GM23248 (cell line): ENCODE measurements around the gene EDAR. TPM values are rescaled to one million over a fixed set of nuclear protein-coding genes. Genes with fewer than 3 reads are reported as not detected.

Experiments used
- DNase-seq: peaks from one replicate; pipeline ENCODE4 v3.0.0-alpha.2; 2015
- H2AFZ ChIP-seq: fragments of 200-600 bp; sonication (generic); 2 replicates; pipeline ENCODE4 v1.6.1; 2016; ENCODE audit warnings: antibody characterized with exemption
- H3F3A ChIP-seq: fragments of 200-600 bp; sonication (generic); 2 replicates; pipeline ENCODE4 v1.6.1; 2016; ENCODE audit warnings: mild to moderate bottlenecking, antibody characterized with exemption, mixed run types; ENCODE audit not compliant: insufficient read depth
- H3K27ac ChIP-seq: fragments of 200-600 bp; sonication (generic); 2 replicates; pipeline ENCODE4 v1.5.1; 2016; ENCODE audit warnings: mild to moderate bottlenecking
- H3K27me3 ChIP-seq: fragments of 200-600 bp; sonication (generic); replicated peaks from 2 replicates; pipeline ENCODE4 v1.6.1; 2016; ENCODE audit warnings: mild to moderate bottlenecking; ENCODE audit not compliant: insufficient read depth
- H3K36me3 ChIP-seq: fragments of 200-600 bp; sonication (generic); 2 replicates; pipeline ENCODE4 v1.6.1; 2016; ENCODE audit warnings: low read depth, mild to moderate bottlenecking
- H3K4me1 ChIP-seq: fragments of 200-600 bp; sonication (generic); 2 replicates; pipeline ENCODE4 v1.6.1; 2016; ENCODE audit warnings: mild to moderate bottlenecking; ENCODE audit not compliant: insufficient read depth
- H3K4me2 ChIP-seq: fragments of 200-600 bp; sonication (generic); one replicate; pipeline ENCODE4 v1.6.1; 2016; ENCODE audit warnings: mild to moderate bottlenecking; ENCODE audit not compliant: unreplicated experiment
- H3K4me3 ChIP-seq: fragments of 200-600 bp; sonication (generic); 2 replicates; pipeline ENCODE4 v1.5.1; 2016; ENCODE audit warnings: mild to moderate bottlenecking
- H3K79me2 ChIP-seq: fragments of 200-600 bp; sonication (generic); 2 replicates; pipeline ENCODE4 v1.6.1; 2016; ENCODE audit warnings: mild to moderate bottlenecking; ENCODE audit not compliant: insufficient read depth
- H3K9ac ChIP-seq: fragments of 200-600 bp; sonication (generic); 2 replicates; pipeline ENCODE4 v1.6.1; 2016; ENCODE audit warnings: mild to moderate bottlenecking
- H3K9me2 ChIP-seq: fragments of 200-600 bp; sonication (generic); 2 replicates; pipeline ENCODE4 v1.6.1; 2016; ENCODE audit warnings: mixed run types, mild to moderate bottlenecking, moderate library complexity; ENCODE audit not compliant: insufficient read depth
- H3K9me3 ChIP-seq: fragments of 200-600 bp; sonication (generic); one replicate; pipeline ENCODE4 v1.6.1; 2017; ENCODE audit warnings: low read depth
- H4K20me1 ChIP-seq: fragments of 200-600 bp; sonication (generic); 2 replicates; pipeline ENCODE4 v1.6.0; 2016; ENCODE audit not compliant: insufficient read depth
- EZH2 ChIP-seq: fragments of 200-600 bp; sonication (generic); IDR thresholded peaks from 2 replicates; pipeline ENCODE4 v1.6.1; 2018; ENCODE audit warnings: antibody characterized with exemption, mild to moderate bottlenecking; ENCODE audit not compliant: insufficient read depth, poor library complexity, severe bottlenecking
- EZH2phosphoT487 ChIP-seq: fragments of 200-600 bp; sonication (generic); IDR thresholded peaks from 2 replicates; pipeline ENCODE4 v1.6.1; 2018; ENCODE audit warnings: antibody characterized with exemption, moderate library complexity, mild to moderate bottlenecking, low read depth; ENCODE audit not compliant: insufficient read depth
- WGBS, 2 experiments: methylation state at CpG; one replicate each; pipeline ENCODE4 v1.1.6; 2015 to 2017; ENCODE audit warnings: low lambda C conversion rate in 2 of 2, low coverage in 1 of 2; ENCODE audit errors: missing lambda C conversion rate in 2 of 2; 5-methylcytosine and 5-hydroxymethylcytosine counted together
- in situ Hi-C: fragments of 300-500 bp; cut with MboI; formaldehyde crosslinking; loops from 2 replicates; pipeline ENCODE4 v1.15.0; 2020
- polyA plus RNA-seq: library from polyadenylated mRNA; unstranded; fragments of >200 nt; fragmentation: Nextera tagmentation; extraction: Ambion mirVana; gene quantifications from 2 replicates; pipeline ENCODE4 v1.2.1, GENCODE V29; 2016
- total RNA-seq: library from RNA; depleted of rRNA; stranded (reverse); fragments of >200 nt; shearing (Covaris generic); gene quantifications from 2 replicates; pipeline ENCODE4 v1.2.3, GENCODE V29; 2014

Gene EDAR
- total and polyA plus RNA-seq, 2 experiments from 2014 or later, result not detected

DNA sequence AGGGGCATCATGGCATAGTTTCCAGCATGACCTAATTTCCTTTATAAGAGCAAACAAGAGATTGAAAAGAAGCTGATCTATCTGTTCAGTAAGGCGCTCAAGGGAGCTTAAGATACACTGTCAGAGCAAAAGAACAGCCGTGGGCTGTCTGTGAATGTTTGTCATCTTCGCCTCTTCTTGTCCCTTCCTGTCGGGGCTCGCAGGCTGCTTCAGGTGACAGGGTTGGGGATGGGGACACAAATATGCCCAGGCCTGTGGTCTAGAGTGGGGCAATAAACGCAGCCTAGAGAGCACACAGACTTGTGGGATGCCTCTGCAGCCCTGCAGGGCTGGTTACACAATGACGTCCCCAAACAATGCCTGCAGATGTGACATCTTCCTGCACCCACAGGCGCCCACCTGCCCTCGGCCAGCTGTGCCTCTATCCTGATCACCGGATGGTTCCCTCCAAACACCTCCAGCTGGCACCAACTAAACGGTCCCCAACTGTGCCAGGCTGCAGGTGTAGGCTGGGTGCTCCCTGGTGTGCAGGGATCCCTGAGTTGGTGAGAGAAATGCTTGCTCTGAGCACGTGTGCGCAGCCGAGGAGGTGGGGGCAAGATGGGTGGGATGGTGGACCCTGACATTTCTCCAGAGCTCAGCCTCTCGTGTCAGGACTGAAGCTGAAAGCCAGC lies 72.8 kb downstream of the EDAR start:
- 70 to 78% methylated on average over 15 of the region's 15 CpGs for WGBS, 2 experiments
- Histone ChIP-seq H3K9ac (no peak overlapping the region), H3K4me1 (no peaks in the 10 kb centered on the region), H3K79me2 (no peaks in the 10 kb centered on the region), H3K9me3 (no peaks in the 10 kb centered on the region), H4K20me1 (no peaks in the 10 kb centered on the region), H3F3A (no peaks in the 10 kb centered on the region), H3K4me3 (no peak overlapping the region), H3K9me2 (no peaks in the 10 kb centered on the region), H3K4me2 (no peak overlapping the region), H2AFZ (no peak overlapping the region), H3K27me3 (peaks cover 27% of the 10 kb centered on the region), H3K27ac (no peak overlapping the region), H3K36me3 (no peaks in the 10 kb centered on the region)
- TF ChIP-seq EZH2phosphoT487 (no peak), EZH2 (no peak)
- in situ Hi-C loops, result no loop called here
- DNase-seq, result no peak

- no peak for DNase-seq
- Histone ChIP-seq H3K36me3 (no peaks in the 10 kb centered on the region), H3K9ac (no peak overlapping the region), H3F3A (no peaks in the 10 kb centered on the region), H3K9me2 (no peaks in the 10 kb centered on the region), H3K27me3 (peaks cover 26% of the 10 kb centered on the region), H3K79me2 (no peaks in the 10 kb centered on the region), H3K4me2 (no peak overlapping the region), H3K4me3 (no peak overlapping the region), H3K4me1 (no peaks in the 10 kb centered on the region), H3K27ac (no peak overlapping the region), H3K9me3 (no peaks in the 10 kb centered on the region), H4K20me1 (no peaks in the 10 kb centered on the region), H2AFZ (no peak overlapping the region)
- in situ Hi-C loops, result no loop called here
- 68 to 70% methylated on average over 5 of the region's 5 CpGs for WGBS, 2 experiments
- TF ChIP-seq EZH2phosphoT487 (no peak), EZH2 (no peak)
Observed at GRCh38 chr2:108912629-108912902, 76.5 kb downstream of the EDAR start.

DNA sequence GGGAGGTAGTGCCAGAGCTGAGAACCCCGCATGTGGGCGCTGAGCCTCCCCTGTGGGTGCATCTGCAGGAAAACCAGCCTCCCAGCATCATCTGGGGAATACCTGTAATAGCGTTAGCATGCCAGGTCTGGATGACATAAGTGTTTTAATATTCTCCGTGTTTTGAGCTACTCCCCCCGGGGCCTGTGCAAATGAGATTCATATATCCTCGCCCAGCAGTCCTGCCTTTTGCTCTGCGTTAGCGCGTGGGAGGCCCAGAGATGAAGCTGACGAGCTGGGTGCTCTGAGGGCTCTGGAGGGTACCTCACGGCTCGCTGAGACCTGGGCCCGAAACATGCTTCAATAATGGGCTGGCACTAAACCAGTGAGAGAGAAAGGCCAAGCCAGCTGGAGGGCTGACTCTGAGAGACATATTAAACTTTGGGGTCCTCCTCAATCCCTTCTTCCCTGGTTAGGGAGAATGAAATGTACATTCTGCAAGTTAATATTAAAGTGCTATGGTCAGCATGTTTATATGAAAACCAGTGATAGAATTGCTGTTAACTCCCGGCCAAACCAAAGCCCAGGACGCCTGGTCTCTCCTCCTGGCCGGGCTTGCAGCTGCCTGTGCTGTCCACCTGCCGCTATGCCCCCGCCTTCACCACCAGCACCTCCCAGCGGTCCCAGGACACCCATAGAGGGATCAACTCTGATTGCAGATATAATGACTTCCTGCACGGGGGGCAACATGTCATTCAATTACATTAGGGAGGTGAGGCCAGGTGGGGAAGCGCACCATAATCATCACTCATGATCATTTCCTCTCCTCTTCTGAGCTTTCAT lies 77.0 kb downstream of the EDAR start:
- H3K27me3 ChIP-seq, result peaks cover 30% of the 10 kb centered on the region
- in situ Hi-C loops, result no loop called here
- H3K9me2 ChIP-seq, result no peaks in the 10 kb centered on the region
- H3K9ac ChIP-seq, result no peak overlapping the region
- DNase-seq, result no peak
- no peaks in the 10 kb centered on the region for H4K20me1 ChIP-seq
- no peaks in the 10 kb centered on the region for H3K4me1 ChIP-seq
- H3K36me3 ChIP-seq, result no peaks in the 10 kb centered on the region
- no peak overlapping the region for H2AFZ ChIP-seq
- TF ChIP-seq EZH2 (no peak), EZH2phosphoT487 (no peak)
- 37% methylated on average over 21 of the region's 21 CpGs for WGBS, 2 experiments
- H3K4me3 ChIP-seq, result no peak overlapping the region
- no peaks in the 10 kb centered on the region for H3F3A ChIP-seq
- no peaks in the 10 kb centered on the region for H3K79me2 ChIP-seq
- no peaks in the 10 kb centered on the region for H3K9me3 ChIP-seq
- no peak overlapping the region for H3K27ac ChIP-seq
- no peak overlapping the region for H3K4me2 ChIP-seq

DNA sequence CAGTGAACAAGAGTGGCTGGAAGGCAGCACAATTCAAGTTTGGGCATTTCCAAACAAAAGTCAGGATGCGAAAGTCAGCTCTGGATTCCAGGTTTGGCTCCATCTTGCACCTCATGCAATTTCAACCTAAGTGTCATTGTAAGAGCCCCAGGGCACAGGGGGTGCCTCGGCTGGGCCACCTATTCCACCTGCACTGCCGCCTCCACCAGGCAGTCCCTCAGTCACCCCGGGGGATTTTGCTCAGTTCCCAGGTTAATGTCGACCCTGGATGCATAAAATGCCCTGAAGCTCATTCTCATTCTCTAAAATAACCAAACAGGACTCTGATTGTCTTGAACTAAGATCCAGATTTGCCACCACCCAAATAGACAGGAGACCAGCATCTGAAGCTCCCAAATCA lies 77.6 kb downstream of the EDAR start:
- H2AFZ ChIP-seq, result no peak overlapping the region
- no peaks in the 10 kb centered on the region for H3K9me3 ChIP-seq
- no peaks in the 10 kb centered on the region for H3K36me3 ChIP-seq
- no peaks in the 10 kb centered on the region for H4K20me1 ChIP-seq
- no peaks in the 10 kb centered on the region for H3K9me2 ChIP-seq
- no peaks in the 10 kb centered on the region for H3F3A ChIP-seq
- DNase-seq, result no peak
- in situ Hi-C loops, result no loop called here
- H3K4me2 ChIP-seq, result no peak overlapping the region
- no peak overlapping the region for H3K27ac ChIP-seq
- no peaks in the 10 kb centered on the region for H3K4me1 ChIP-seq
- no peak overlapping the region for H3K9ac ChIP-seq
- H3K79me2 ChIP-seq, result no peaks in the 10 kb centered on the region
- no peak for TF ChIP-seq EZH2
- TF ChIP-seq EZH2phosphoT487, result no peak
- no peak overlapping the region for H3K4me3 ChIP-seq
- WGBS, 2 experiments, result 68% methylated on average over 5 of the region's 5 CpGs
- H3K27me3 ChIP-seq, result peaks cover 32% of the 10 kb centered on the region
